ENCODE data around the gene OR2AT4. TPM values are rescaled to one million over a fixed set of nuclear protein-coding genes. Genes with fewer than 3 reads are reported as not detected.

Gene OR2AT4
- total and polyA plus RNA-seq, 2 of the 4 experiments (the other 2 are of a cell fraction): not detected

- Histone ChIP-seq H2BK20ac (ENCODE audit: low read depth, low read length) (no peak overlapping the region), H2AK5ac (ENCODE audit: low read depth, low read length) (no peak overlapping the region), H2BK15ac (ENCODE audit: low read depth, low read length) (no peak overlapping the region), H4K91ac (ENCODE audit: insufficient read depth, low read depth, low read length) (no peak overlapping the region), H3K4me1 (ENCODE audit: control insufficient read depth, insufficient read depth, low read length) (peaks cover 2% of the 10 kb centered on the region; the same call in 1 of the 2 replicates), H3K4ac (ENCODE audit: low read depth, low read length) (no peak overlapping the region), H2AFZ (replicated peaks; ENCODE audit: low read length, poor library complexity) (no peak overlapping the region), H3K9me1 (ENCODE audit: insufficient read depth, low read length) (peaks cover 5% of the 10 kb centered on the region), H3K23ac (ENCODE audit: low read depth, low read length) (no peak overlapping the region), H3K4me3 (ENCODE audit: insufficient read depth, low read depth, low read length) (no peak overlapping the region), H3K14ac (replicated peaks; ENCODE audit: low read depth, low read length) (no peak overlapping the region), H3K9ac (ENCODE audit: low read depth, low read length) (no peak overlapping the region), H3K9me3 (ENCODE audit: control insufficient read depth, insufficient read depth, low read length) (no peaks in the 10 kb centered on the region), H3K27ac (ENCODE audit: insufficient read depth, low read length) (no peak overlapping the region), H3K27me3 (ENCODE audit: control insufficient read depth, insufficient read depth, low read length) (peaks cover 37% of the 10 kb centered on the region), H3K4me2 (ENCODE audit: low read depth, low read length) (no peak overlapping the region), H3K36me3 (ENCODE audit: control insufficient read depth, insufficient read depth, low read length) (no peaks in the 10 kb centered on the region), H3K56ac (ENCODE audit: extremely low read depth, insufficient read depth, low read length) (no peak overlapping the region), H2BK120ac (ENCODE audit: low read depth, low read length) (no peak overlapping the region), H2AK9ac (replicated peaks; ENCODE audit: low read depth, low read length, poor library complexity) (no peak overlapping the region), H3K18ac (ENCODE audit: low read depth, low read length) (no peak overlapping the region), H3K79me1 (ENCODE audit: low read depth in 1 of 2, low read length in 2 of 2) (no peaks in the 10 kb centered on the region), H4K20me1 (ENCODE audit: insufficient read depth, low read length) (no peaks in the 10 kb centered on the region), H4K8ac (ENCODE audit: low read depth in 2 of 2, low read length in 2 of 2) (no peak overlapping the region), H2BK5ac (ENCODE audit: low read depth, low read length, poor library complexity, severe bottlenecking) (no peak overlapping the region), H4K5ac (ENCODE audit: low read depth, low read length) (no peak overlapping the region)
- ChIA-PET CTCF (interaction anchor here (0.8 to 5.6 kb wide), 5 partner anchors 18 to 96 kb away, joined by 3 to 43 read pairs (median 3); partner anchors contain the start of gene TPBGL), POLR2A (ENCODE audit: unreplicated experiment) (no interaction called here)
- BruUV-seq (replicated peaks): no TSS peak
- in situ Hi-C loops (cut with MboI; ENCODE audit: low sequenced_read_pairs): loop anchor here (5.0 kb wide), 2 partner anchors 56 to 101 kb away; no protein-coding TSS in a partner anchor
- WGBS, 2 experiments (ENCODE audit: extremely low coverage in 2 of 2, insufficient read length in 1 of 2): 67% methylated on average over 1 of the region's 6 CpGs; no CpG with 5 or more reads in 1 of the 2 experiments
- DNase-seq (no peak), ATAC-seq (ENCODE audit: low read depth) (no peak)
- intact Hi-C loops (cut with micrococcal nuclease): loop anchor here (2.0 kb wide), 2 partner anchors 95 to 217 kb away; partner anchors contain the start of gene TPBGL
- dilution Hi-C loops (cut with HindIII; ENCODE audit: low sequenced_read_pairs, unreplicated experiment): no loop called here
- TF ChIP-seq FOS (IDR thresholded peaks at IDR 0.05; ENCODE audit: low read depth, low read length) (no peak), MAFK (IDR thresholded peaks at IDR 0.05; ENCODE audit: low read depth, low read length) (no peak), POLR2A (IDR thresholded peaks at IDR 0.05; ENCODE audit: low read depth, low read length) (no peak), RFX5 (IDR thresholded peaks at IDR 0.05; ENCODE audit: low read depth, low read length) (no peak), CEBPB (IDR thresholded peaks at IDR 0.05; ENCODE audit: low read depth, low read length) (no peak), ELK1 (IDR thresholded peaks at IDR 0.05; ENCODE audit: borderline replicate concordance, low read depth, low read length) (no peak), NFE2L2 (IDR thresholded peaks at IDR 0.05; ENCODE audit: low read depth, low read length) (no peak), CHD1 (IDR thresholded peaks at IDR 0.05; ENCODE audit: low read depth, low read length) (no peak), MXI1 (IDR thresholded peaks at IDR 0.05; ENCODE audit: borderline replicate concordance, low read depth, low read length) (no peak), RAD21 (IDR thresholded peaks at IDR 0.05; ENCODE audit: low read length) (no peak), SMC3 (IDR thresholded peaks at IDR 0.05; ENCODE audit: low read depth, low read length) (no peak), RCOR1 (IDR thresholded peaks at IDR 0.05; ENCODE audit: insufficient replicate concordance, low read length) (no peak), CTCF (conservative IDR thresholded peaks at IDR 0.05; ENCODE audit: low read depth, low read length) (no peak), BHLHE40 (IDR thresholded peaks at IDR 0.05; ENCODE audit: low read depth, low read length) (no peak), USF2 (IDR thresholded peaks at IDR 0.05; ENCODE audit: low read depth, low read length) (no peak), MAZ (IDR thresholded peaks at IDR 0.05; ENCODE audit: borderline replicate concordance, low read depth, low read length) (no peak)
Observed at GRCh38 chr11:75145972-75146519, 49.4 kb upstream of the OR2AT4 start.

All from IMR-90 (cell line).